Measurements from ENCODE around the gene FCAMR. TPM values are rescaled to one million over a fixed set of nuclear protein-coding genes. Genes with fewer than 3 reads are reported as not detected.

FCAMR gene
- total RNA-seq, 1 donor from 2014 or later = not detected

DNA sequence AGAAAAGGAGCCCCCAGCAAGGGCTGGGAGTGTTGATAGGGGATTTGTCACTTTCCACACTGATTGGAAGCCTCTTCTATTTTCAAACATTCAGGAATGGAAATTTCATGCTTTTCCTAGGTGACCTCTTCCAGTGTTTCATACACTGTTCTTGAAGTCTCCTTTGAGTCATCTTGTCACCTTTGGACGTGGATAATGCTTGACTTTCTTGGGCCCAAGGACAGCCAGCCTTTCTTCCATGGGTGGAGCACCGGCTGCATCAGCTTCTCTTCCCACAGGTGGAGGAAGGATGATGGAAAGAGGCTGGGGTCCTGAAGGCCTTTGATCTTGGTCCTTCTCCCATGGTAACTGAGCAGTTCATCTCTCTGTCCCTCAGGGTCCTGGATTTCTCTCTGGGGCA lies 12.1 kb downstream of the FCAMR start:
- no peak for DNase-seq
- TF ChIP-seq, protein P1, sequence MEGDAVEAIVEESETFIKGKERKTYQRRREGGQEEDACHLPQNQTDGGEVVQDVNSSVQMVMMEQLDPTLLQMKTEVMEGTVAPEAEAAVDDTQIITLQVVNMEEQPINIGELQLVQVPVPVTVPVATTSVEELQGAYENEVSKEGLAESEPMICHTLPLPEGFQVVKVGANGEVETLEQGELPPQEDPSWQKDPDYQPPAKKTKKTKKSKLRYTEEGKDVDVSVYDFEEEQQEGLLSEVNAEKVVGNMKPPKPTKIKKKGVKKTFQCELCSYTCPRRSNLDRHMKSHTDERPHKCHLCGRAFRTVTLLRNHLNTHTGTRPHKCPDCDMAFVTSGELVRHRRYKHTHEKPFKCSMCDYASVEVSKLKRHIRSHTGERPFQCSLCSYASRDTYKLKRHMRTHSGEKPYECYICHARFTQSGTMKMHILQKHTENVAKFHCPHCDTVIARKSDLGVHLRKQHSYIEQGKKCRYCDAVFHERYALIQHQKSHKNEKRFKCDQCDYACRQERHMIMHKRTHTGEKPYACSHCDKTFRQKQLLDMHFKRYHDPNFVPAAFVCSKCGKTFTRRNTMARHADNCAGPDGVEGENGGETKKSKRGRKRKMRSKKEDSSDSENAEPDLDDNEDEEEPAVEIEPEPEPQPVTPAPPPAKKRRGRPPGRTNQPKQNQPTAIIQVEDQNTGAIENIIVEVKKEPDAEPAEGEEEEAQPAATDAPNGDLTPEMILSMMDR (IDR thresholded peaks at IDR 0.05; ENCODE audit: borderline replicate concordance) = no peak
- H3K4me3 ChIP-seq = no peak overlapping the region

DNA sequence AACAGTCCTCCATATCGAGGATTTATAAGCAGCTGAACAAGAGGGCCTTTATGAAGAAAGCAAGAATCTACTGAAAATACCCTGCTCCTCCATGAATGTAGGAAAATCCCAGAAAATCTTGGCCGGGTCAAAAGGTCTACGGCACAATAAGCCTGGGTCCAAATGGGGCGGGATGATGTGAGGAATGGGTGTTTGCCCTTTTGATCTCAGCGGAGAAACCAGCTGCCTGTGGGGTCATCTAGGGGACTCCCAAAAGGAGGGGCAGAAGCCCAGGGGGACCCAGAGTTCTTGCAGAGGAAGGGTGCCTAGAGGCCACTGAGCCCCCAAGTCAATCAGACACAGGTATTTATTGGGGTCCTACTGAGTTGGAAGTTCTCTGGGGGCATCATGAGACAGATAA lies 12.6 kb downstream of the FCAMR start:
- no peaks in the 10 kb centered on the region for H3K9me3 ChIP-seq (replicated peaks)
- no peak for DNase-seq
- no peak overlapping the region for H3K27ac ChIP-seq (replicated peaks)
- H3K27me3 ChIP-seq (ENCODE audit: low read depth) = peaks cover 7% of the 10 kb centered on the region
- intact Hi-C loops (cut with micrococcal nuclease) = no loop called here
- no peak overlapping the region for H3K4me3 ChIP-seq
- no peaks in the 10 kb centered on the region for H3K36me3 ChIP-seq
- TF ChIP-seq, protein P1 (IDR thresholded peaks at IDR 0.05; ENCODE audit: borderline replicate concordance) = no peak
- H3K4me1 ChIP-seq = no peaks in the 10 kb centered on the region

More for the DNA sequence above, 12.1 kb downstream of the FCAMR start:
- Histone ChIP-seq H3K9me3 (replicated peaks) (no peaks in the 10 kb centered on the region), H3K27me3 (ENCODE audit: low read depth) (peaks cover 7% of the 10 kb centered on the region), H3K27ac (replicated peaks) (no peak overlapping the region), H3K4me1 (no peaks in the 10 kb centered on the region), H3K36me3 (no peaks in the 10 kb centered on the region)
- intact Hi-C loops (cut with micrococcal nuclease) = no loop called here

DNA sequence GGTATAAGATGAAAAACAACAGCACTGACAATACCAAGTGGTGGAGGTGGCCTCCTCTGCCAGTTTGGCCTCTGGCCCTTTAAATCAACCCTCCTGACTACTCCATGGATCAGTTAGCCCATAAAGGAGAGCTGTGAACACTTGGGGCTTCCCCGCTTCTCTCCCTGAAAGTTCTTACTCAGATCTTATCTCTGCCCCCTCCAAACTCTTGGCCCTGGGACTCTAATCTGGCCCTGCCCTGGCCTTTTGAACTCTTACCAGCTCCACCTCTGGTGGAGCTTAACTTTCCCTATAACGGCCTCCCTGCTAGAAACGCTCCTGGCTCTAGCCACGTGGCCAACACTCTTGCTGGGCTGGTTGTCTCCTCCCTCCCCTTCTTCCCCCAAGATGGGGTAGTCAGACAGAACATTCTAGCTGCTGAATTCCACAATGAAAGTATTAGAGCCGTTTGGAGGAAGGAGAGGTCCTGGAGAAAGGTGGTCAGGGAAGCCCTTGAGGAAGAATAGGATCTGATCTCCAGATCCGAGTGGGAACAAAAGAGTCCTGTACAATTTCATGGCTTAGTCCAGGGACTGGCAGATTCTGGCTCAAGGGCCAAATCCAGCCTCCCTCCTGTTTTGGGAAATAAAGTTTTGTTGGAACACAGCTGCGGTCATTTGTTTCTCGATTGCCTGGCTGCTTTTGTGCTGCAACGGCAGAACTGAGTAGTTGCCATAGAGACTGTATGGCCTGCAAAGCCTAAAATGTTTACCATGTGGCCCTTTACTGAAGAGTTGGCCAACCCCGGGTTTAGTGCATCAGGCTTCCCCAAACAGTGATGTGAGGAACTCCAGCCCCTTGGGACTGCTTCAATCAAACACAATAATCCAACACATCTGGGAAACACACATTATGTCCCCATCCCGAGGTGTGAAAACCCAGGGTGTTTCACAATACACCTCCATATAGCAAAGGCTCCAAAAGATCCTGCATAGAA lies 14.5 kb downstream of the FCAMR start:
- intact Hi-C loops (cut with micrococcal nuclease) = no loop called here
- TF ChIP-seq, protein P1 (IDR thresholded peaks at IDR 0.05; ENCODE audit: borderline replicate concordance) = no peak
- H3K27me3 ChIP-seq (ENCODE audit: low read depth) = peaks cover 7% of the 10 kb centered on the region
- no peaks in the 10 kb centered on the region for H3K9me3 ChIP-seq (replicated peaks)
- H3K4me1 ChIP-seq = no peaks in the 10 kb centered on the region
- no peak overlapping the region for H3K27ac ChIP-seq (replicated peaks)
- DNase-seq = no peak
- no peaks in the 10 kb centered on the region for H3K36me3 ChIP-seq
- H3K4me3 ChIP-seq = no peak overlapping the region

DNA sequence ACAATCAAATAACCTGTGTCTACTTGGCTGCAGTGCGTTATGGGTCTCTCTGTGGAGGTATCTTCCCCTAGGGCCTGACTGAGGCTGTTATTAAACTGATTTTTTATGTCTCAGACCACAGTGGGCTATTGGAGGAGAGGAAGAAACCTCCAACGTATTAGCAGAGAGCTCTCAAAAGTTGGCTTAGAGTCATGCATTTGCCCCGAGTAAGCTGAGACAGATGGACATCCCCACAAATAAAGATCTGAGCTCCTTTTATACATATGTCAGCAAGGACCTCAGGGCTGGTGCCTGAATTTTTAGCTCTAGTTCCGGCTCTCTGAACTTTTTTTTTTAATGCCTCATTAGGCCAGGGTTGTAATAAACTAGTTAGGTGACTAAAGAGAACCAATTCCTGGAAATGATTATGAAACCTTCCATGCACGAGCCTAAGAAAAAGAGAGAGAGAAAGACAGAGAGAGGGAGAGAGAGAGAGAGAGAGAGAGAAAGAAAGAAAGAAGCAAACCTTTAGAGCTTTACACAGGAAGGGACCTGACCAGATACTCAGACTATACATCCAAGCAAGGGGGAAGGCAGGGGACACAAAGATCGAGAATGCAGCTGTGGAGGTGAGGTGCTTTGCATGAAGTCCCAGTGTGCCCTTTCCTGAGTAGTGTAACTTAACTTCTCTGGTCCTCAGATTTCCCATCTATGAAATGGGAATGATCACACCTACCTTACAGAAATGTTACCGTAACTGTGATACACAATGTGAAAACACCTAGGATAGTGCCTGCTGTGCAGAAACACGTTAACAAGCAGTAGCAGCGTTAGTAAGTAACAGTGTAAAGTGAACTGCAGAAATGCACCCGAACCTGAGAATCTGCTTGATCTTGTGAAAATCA lies 15.6 kb downstream of the FCAMR start:
- peaks cover 17% of the 10 kb centered on the region for H3K27me3 ChIP-seq (ENCODE audit: low read depth)
- H3K4me1 ChIP-seq = no peaks in the 10 kb centered on the region
- H3K27ac ChIP-seq (replicated peaks) = no peak overlapping the region
- intact Hi-C loops (cut with micrococcal nuclease) = no loop called here
- H3K9me3 ChIP-seq (replicated peaks) = peaks cover 3% of the 10 kb centered on the region
- no peak for DNase-seq
- no peak overlapping the region for H3K4me3 ChIP-seq
- TF ChIP-seq, protein P1 (IDR thresholded peaks at IDR 0.05; ENCODE audit: borderline replicate concordance) = no peak
- H3K36me3 ChIP-seq = no peaks in the 10 kb centered on the region

DNA sequence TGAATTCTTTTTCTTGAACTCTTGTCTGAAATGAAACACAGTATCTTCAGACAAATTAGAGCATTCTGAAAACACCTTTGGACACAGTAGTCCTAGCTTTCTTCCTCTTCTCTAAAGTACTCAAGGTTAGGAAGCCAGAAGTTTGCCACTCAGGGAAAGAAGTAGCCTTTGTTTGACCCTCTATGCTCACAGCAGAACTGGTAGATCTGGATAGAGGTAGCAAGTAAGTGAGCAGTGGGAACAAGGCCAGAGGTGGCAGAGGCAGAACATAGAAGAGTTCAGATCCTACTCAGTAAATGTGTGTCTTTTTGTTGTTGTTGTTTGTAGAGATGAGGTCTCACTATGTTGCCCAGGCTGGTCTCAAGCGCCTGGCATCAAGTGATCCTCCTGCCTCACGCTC lies 16.6 kb downstream of the FCAMR start:
- Histone ChIP-seq H3K36me3 (no peaks in the 10 kb centered on the region), H3K4me1 (no peaks in the 10 kb centered on the region), H3K9me3 (replicated peaks) (peaks cover 5% of the 10 kb centered on the region), H3K27ac (replicated peaks) (no peak overlapping the region), H3K4me3 (no peak overlapping the region), H3K27me3 (ENCODE audit: low read depth) (peaks cover 25% of the 10 kb centered on the region)
- TF ChIP-seq, protein P1 (IDR thresholded peaks at IDR 0.05; ENCODE audit: borderline replicate concordance) = no peak
- intact Hi-C loops (cut with micrococcal nuclease) = no loop called here
- no peak for DNase-seq
